GM19043 (cell line): ENCODE data around the gene GGT1.
"Not testable (repeated sequence)": the region's sequence is repeated elsewhere in the genome, so short reads cannot be mapped to it uniquely, and the experiment has no call there.

ENCODE experiments used
- ATAC-seq: cut with Tn5 transposase; IDR thresholded peaks from one replicate; pipeline ENCODE4 v1.9.1; 2021; ENCODE audit warnings: low read depth; ENCODE audit not compliant: unreplicated experiment

Gene GGT1

DNA sequence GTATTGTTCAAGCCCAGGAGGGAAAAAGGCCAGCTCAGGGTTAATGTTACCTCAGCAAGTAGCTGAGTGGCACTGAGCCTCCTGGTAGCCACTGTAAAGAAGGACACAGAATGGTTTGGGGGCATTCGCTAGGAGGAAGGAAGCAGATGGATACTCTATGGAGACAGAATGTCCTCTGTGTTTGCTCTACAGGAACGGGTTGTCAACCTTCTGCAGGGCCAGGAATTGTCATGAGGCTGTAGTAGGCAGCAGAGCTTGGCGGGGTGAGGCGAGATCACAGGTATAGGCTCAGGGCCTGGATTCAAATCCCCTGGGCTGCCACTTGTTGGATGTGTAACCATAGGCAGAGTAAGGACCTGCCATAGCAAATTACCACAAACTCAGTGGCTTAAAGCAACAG is 7.1 kb upstream of the GGT1 start:
- no peak for ATAC-seq

DNA sequence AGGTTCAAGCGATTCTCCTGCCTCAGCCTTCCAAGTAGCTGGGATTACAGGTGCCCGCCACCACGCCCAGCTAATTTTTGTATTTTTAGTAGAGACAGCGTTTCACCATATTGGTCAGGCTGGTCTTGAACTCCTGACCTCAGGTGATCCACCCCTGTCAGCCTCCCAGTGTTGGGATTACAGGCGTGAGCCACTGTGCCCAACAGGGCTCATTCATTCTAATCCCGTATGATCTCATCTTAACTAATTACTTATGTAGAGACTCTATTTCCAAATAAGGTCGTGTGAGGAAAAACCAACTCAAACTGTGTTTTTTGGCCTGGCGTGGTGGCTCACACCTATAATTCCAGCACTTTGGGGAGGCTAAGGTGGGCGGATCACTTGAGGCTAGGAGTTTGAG is 5.9 kb upstream of the GGT1 start:
- not testable (repeated sequence) for ATAC-seq

- no peak for ATAC-seq
Observed at GRCh38 chr22:24599514-24599913, 3.5 kb upstream of the GGT1 start.

- ATAC-seq = not testable (repeated sequence)
Observed at GRCh38 chr22:24599958-24600715, 2.9 kb upstream of the GGT1 start.

DNA sequence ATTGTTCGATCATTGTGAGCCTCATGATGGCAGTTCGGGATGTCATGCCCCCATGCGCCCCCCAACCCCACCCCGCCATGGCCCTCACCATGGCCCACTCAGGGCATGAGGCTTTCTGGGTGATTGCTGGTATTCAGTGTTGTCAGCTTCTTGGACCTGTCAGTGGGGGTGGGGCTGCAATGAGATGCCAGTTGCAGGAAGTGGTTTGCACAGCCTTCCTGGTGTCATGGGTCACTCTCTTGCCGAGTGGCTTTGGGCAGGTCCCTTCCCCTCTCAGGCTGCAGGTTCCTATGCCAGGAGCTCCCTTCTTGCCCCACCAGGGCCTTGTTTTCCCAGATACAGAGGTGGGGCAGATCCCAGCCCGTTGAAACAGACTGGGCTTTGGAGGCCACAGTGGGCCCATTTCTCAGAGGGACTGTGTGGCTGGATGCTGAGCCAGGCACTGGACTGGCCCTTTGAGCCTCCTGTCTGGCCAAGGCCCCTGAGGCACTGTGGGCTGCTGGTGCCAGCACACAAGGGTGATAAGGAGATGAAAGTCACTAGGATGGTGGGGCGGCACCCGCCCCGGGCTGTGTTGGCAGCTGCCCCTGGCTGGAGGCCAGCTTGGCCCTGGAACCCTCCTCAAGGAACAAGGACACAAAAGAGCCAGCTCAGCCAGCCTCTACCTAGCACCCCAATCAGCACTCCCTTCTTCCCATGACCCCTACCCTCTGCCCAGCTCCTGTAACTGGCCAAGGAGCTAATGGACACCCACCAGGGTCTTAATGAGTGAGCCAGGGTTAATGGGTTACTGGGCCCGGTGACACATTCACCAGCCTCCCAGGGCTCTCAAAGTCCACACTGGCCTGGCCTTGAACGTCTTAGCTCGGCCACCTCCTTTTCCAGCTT is 1.5 kb upstream of the GGT1 start:
- ATAC-seq = no peak

DNA sequence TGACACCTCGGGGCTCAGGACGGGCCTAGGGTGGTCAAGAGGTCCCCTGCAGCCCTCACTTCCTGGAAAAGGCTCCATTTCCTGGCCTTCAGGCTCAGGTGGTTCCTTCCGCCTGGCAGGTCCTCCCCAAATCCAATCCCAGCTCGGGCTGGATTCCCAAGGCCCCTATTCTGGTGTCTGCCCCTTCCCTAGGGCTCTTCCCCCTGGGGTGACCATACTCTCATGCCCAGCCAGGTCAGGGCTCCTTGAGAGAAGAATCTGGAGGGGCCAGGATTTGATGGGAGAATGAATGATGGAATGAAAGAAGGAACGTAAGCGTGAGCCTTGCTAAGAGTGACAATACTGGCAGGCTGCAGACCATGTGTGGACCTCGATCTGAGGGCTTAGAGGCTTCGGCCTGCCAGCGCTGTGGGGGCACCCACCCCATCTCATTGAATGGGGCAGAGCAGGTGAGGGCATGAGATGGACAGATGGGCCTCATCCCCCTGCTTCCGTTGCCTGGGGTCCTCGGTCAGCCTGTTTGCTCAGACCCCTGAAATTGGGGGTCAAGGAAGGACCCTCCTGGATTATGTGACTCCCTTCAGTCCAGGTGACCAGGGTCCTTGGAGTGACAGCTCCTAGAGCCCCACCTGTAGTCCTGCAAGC is 766 bp upstream of the GGT1 start:
- not testable (repeated sequence) for ATAC-seq

DNA sequence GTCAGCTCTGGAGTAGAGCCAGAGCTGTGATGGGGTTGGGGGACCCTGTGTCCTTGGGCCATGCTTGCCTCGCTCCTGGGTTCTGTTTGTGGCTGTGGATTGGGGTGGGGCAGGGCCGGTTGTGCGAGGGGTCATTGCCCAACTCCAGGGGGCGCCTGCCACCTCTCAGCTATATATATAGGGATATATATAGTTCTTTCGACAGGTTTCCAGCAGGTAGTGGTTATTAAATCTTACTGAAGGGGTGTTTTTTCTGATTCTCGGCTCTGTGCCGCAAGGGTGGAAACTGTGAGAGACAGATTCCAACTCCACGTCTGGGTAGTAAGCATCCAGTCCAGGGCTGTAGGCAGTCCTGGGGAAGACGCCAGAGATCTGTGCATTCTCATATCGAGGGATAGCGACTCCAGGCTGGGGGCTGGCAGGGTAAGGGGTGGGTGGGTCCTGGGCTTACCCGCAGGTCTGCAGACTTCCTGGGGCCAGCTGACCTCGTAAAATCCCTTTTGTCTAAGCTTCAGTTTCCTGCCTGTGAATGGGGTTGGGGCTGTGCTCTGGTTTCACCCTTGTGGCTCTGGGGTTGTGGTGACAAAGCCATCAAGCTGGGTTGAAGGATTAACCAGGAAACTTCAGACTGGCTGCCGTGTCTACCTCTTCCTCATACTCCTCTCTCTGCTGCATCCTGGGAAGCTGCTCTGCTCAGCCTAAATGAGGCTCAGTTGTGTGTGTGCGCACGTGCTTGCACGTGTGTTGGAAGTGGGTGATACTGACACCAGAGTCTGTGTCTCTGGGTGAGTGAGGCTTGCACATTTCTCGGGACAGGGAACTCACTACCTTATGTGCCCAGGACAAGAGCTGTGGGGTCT is 1.0 kb downstream of the GGT1 start:
- ATAC-seq = not testable (repeated sequence)

DNA sequence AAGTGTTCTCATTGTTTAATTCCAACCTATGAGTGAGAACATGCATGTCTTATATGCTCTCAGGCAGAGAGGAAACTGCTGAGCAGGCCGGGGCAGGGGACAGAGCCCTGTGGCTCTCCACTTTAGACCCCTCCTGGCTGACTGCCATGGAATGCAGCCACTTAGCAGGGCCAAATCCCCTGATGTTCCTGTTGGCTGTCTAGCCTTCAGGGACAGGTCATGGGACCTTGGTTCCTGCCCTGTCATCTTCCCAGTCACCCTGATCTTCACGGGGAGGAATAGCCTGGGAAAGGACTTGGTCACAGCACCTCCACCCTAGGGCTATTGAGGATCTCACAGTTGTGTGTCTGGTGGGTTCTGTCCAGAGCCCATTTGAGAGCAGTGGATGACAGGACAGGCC is 3.3 kb downstream of the GGT1 start:
- not testable (repeated sequence) for ATAC-seq

DNA sequence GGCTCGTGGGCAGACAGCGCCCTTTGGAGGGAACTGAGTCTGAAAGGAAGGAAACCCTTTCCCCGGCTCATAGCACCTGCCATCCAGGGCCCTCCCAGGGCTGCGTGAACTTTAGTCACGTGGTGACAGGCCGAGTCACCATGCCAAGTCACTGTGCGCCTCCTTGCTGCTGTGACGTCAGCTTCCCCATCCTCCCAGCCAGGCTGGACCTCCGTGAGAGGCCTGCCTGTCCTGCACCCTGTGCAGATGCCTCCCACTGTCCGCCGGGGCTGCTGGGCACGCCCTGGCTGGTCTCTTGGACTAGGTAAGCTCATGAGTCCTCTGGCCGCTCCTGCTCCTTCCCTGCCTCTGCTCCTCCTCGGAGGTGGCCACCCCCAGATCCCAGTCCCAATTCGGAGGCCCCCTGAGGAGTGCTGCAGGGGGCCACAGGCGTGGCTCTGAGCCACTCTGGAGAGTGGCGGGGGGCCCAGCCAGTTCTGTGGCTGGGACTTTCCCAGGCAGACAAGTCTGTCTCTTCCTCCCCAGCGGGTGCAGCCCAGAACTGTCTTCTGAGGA is 4.5 kb downstream of the GGT1 start:
- ATAC-seq = peak; percentile 48

GRCh38 chr22:24608327-24608726 is 5.3 kb downstream of the GGT1 start:
- not testable (repeated sequence) for ATAC-seq

DNA sequence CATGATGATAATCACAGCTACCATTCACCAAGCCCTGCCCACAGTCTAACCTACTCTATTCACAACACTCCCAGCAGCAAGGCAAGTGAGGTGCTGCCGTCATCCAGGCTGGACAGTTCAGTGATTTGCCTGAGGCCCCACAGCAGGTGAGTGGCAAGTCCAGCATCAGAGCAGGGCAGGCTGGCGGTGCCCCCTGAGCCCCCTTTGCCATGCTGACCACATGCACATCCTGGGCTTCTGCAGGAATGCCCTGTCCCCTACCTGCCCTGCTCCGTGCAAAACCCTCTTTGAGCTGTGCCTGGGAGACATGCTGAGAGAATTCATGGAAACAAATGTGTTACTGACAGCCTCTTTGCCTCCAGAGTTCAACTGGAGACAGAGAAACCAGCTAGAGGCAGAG is 6.9 kb downstream of the GGT1 start:
- not testable (repeated sequence) for ATAC-seq

GRCh38 chr22:24614794-24615193 is 11.8 kb downstream of the GGT1 start:
- ATAC-seq = not testable (repeated sequence)

DNA sequence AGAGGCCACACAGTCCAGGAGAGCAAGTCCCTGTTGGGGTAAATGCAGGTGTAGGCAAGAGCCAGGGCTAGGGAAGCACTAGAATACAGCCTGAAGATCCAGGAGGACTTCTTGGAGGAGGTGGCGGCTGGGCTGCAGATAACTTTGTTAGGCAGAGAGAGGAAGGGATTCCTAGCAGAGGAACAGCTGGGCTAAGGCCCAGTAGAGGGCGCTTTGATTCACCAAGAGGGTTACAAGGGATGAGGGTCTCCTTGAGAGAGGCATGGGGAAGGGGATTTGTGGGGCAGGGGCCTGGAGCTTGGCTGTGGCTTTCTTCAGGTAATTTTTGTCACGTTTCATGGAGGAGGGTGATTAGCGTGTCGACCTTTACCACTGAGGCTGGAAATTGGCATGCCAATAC is 18.3 kb downstream of the GGT1 start:
- ATAC-seq = not testable (repeated sequence)

- ATAC-seq = not testable (repeated sequence)
Observed at GRCh38 chr22:24622596-24622995, 19.6 kb downstream of the GGT1 start.

DNA sequence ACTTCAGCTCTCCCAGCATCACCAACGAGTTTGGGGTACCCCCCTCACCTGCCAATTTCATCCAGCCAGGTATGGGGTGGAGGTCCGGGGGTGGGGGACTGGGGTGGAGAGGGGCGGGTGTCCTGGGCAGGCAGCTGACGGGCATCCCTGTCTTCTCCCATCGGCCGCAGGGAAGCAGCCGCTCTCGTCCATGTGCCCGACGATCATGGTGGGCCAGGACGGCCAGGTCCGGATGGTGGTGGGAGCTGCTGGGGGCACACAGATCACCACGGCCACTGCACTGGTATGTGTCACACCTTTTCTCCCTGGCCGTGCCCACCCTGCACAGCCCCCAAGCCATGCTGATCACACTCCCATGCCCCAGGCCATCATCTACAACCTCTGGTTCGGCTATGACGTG is 24.9 kb downstream of the GGT1 start:
- not testable (repeated sequence) for ATAC-seq

- not testable (repeated sequence) for ATAC-seq
Observed at GRCh38 chr22:24629069-24629468, 26.1 kb downstream of the GGT1 start.

DNA sequence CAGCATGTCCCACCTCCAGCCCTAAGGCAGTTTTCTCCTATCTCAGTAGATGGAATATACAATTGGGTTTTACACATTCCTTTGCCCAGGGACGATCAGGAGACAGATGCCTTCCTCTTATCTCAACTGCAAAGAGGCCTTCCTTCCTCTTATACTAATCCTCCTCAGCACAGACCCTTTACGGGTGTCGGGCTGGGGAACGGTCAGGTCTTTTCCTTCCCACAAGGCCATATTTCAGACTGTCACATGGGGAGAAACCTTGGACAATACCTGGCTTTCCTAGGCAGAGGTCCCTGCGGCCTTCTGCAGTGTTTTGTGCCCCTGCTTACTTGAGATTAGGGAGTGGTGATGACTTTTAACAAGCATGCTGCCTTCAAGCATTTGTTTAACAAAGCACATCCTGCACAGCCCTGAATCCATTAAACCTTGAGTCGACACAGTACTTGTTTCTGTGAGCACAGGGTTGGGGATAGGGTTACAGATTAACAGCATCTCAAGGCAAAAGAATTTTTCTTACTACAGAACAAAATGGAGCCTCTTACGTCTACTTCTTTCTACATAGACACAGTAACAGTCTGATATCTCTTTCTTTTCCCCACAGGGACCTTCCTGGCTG is 27.9 kb downstream of the GGT1 start:
- ATAC-seq = not testable (repeated sequence)

- ATAC-seq = not testable (repeated sequence)
Observed at GRCh38 chr22:24631430-24632122, 28.6 kb downstream of the GGT1 start.

DNA sequence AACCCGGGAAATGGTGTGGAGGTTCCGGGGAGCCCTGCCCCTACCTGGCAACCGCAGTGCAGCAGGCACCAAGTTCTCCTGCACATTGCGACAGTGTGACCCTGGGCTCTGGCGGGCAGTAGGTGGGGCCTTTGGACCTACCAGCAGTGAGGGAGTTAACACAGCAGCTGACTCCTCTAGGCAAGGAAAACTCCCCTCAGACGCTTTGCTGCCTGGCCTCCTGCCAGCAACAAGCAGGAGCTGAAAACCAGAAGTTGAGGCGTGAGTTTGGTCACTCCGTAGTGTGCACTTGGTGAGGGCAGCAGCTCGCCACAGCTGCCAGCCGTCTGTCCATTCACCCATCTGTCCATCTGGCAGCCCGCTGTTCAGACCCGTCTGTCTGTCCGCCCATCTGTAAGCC is 29.6 kb downstream of the GGT1 start:
- ATAC-seq = not testable (repeated sequence)
